C4-2B (cell line): ENCODE data around the gene GAP43.

Experiments
- H3K27ac ChIP-seq: fragments of 450-650 bp; 2 replicates; pipeline ENCODE4 v1.5.1; 2017
- CTCF ChIP-seq: fragments of 450-650 bp; conservative IDR thresholded peaks from 2 replicates; pipeline ENCODE4 v1.5.1; 2017; ENCODE audit warnings: mild to moderate bottlenecking
- ZFX ChIP-seq: fragments of 450-650 bp; IDR thresholded peaks from 2 replicates; pipeline ENCODE4 v1.6.1; 2017

Gene GAP43

GRCh38 chr3:115698851-115699591 is 75.7 kb downstream of the GAP43 start:
- TF ChIP-seq CTCF (no peak), ZFX (no peak)
- H3K27ac ChIP-seq = no peak overlapping the region

DNA sequence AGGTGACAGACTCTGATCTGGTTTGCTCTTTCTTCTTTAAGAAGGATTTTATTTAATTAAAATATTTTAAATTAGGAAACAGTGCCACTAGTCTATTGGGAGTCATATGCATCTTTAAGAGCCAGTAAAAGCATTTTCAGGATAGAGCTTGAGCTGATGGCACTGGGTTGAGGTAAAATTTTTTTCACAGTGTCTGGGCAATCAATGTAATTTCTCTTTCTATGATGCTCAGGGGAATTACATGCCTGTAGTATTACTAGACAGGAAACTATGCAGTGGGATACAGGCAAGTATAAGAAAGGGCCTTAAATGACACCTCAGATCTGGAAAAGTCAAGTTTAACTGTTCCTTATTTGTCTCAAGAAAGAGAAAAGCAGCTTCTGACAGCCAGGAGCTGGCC is 76.4 kb downstream of the GAP43 start:
- no peak for TF ChIP-seq ZFX
- TF ChIP-seq CTCF = no peak
- no peak overlapping the region for H3K27ac ChIP-seq

GRCh38 chr3:115702598-115702997 is 79.3 kb downstream of the GAP43 start:
- H3K27ac ChIP-seq = no peak overlapping the region
- no peak for TF ChIP-seq CTCF
- no peak for TF ChIP-seq ZFX

DNA sequence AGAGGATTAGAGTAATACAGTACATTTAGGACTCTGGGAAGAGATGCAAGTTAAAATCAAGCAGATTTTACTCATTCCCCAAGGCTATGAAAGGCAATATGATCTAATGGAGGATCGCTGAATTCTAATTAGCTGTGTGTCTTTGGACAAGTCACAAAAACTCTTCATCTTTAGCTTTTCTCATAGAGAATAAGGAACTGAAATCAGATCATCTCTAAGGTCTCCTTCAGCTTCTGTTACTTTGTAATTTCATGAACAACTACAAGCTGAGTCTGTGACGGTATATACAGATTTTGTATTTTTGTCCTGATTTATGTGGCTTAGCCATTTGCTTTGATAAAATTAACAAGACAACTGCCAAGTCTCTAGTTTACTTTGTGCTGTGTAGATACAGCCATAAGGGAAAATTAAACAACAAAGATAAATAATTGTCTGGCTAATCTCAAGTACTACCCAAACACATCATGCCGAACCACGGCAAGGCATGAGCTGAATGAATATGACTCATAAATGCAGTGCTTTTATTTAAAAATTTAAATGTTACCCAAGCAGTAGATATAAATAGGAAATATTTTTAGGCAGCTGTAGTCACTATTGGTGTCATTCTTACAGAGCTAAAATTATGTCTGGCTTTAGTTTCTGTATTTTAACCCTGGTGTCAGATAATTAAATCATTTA is 81.5 kb downstream of the GAP43 start:
- TF ChIP-seq ZFX = no peak
- TF ChIP-seq CTCF = no peak
- no peak overlapping the region for H3K27ac ChIP-seq

GRCh38 chr3:115706311-115706829 is 83.1 kb downstream of the GAP43 start:
- no peak for TF ChIP-seq CTCF
- H3K27ac ChIP-seq = no peak overlapping the region

DNA sequence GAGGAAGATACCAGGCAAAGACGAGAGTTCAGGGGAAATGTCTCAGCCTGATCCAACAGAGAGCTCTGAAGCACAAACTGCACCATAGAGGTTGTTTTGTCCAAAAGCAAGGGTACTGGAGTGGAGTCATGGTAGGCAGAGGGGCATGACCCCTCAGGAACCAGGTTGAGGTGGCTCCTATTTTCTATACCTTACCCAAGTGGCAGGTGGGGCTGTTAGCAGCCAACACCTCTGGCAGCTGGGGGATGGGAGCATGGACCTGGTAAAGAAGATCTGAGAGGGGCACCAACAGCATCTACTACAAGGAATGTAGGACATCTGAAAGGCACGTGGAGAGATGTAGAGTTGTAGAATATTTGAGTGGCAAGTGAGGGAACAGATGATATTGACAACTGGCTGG is 85.2 kb downstream of the GAP43 start:
- H3K27ac ChIP-seq = no peak overlapping the region
- TF ChIP-seq CTCF (no peak), ZFX (no peak)

DNA sequence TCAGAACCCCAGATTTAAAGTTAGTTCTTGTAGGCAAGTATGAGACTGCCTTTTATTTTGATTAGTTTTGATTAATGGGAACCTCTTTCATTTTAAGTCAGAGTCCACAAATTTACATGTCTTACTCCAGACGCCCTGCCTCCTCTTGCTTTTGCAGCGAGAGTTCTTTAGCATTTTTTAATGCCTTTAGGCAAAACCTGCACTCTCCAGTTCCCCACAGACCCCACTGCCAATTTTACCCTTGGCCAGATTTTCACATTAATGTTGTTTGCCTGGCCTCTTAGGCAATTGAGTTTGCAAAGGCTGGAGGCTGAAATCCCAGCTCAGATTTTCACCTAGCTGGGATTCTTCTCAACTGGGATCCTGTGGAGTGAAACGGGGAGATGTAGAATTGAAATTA is 85.8 kb downstream of the GAP43 start:
- no peak overlapping the region for H3K27ac ChIP-seq
- TF ChIP-seq CTCF (no peak), ZFX (no peak)
